Astrocyte of the spinal cord (primary cell): Measurements from ENCODE around the gene PICALM.

ENCODE experiments used
- DNase-seq: peaks from one replicate; pipeline ENCODE4 v3.0.0; 2011; ENCODE audit warnings: low read depth, low spot score
- H3K4me3 ChIP-seq: 2 replicates; pipeline ENCODE4 v1.5.1; 2011; ENCODE audit warnings: low read depth, mild to moderate bottlenecking, low read length, moderate library complexity
- CTCF ChIP-seq: IDR thresholded peaks from 2 replicates; pipeline ENCODE4 v1.5.1; 2012; ENCODE audit warnings: low read depth, mild to moderate bottlenecking, low read length, inconsistent platforms
- in situ Hi-C: cut with HindIII; loops from 2 replicates; pipeline ENCODE4 v1.10.0; 2017; ENCODE audit warnings: low sequenced_read_pairs

PICALM gene

GRCh38 chr11:86087256-86087655 is 18.4 kb upstream of the PICALM start:
- no peak for TF ChIP-seq CTCF
- in situ Hi-C loops, result no loop called here
- DNase-seq, result no peak
- H3K4me3 ChIP-seq, result no peak overlapping the region

GRCh38 chr11:86081455-86081854 is 12.6 kb upstream of the PICALM start:
- no peak for TF ChIP-seq CTCF
- no peak overlapping the region for H3K4me3 ChIP-seq
- in situ Hi-C loops, result no loop called here
- no peak for DNase-seq

GRCh38 chr11:86079421-86079820 is 10.5 kb upstream of the PICALM start:
- in situ Hi-C loops, result no loop called here
- no peak overlapping the region for H3K4me3 ChIP-seq
- DNase-seq, result no peak
- TF ChIP-seq CTCF, result no peak

GRCh38 chr11:86073948-86074347 is 5.1 kb upstream of the PICALM start:
- no peak overlapping the region for H3K4me3 ChIP-seq
- no peak for TF ChIP-seq CTCF
- DNase-seq, result no peak
- in situ Hi-C loops, result no loop called here

- no peak for TF ChIP-seq CTCF
- DNase-seq, result no peak
- in situ Hi-C loops, result no loop called here
- H3K4me3 ChIP-seq, result no peak overlapping the region
Measured at GRCh38 chr11:86072211-86072610, 3.3 kb upstream of the PICALM start.

- no peak overlapping the region for H3K4me3 ChIP-seq
- TF ChIP-seq CTCF, result no peak
- in situ Hi-C loops, result no loop called here
- no peak for DNase-seq
Measured at GRCh38 chr11:86070142-86071056, 1.5 kb upstream of the PICALM start.
